Cardiac fibroblast (primary cell): ENCODE measurements around the gene TUNAR.

Experiments used
- DNase-seq, 2 donors: peaks; one replicate each; pipeline versions ENCODE4 v3.0.0 to v3.0.0-alpha.2; 2010; ENCODE audit warnings: low read depth in 2 of 2
- H3K4me3 ChIP-seq, 2 donors: replicated peaks in 1 of 2; 1 replicate in 1 of 2; 2 replicates in 1 of 2; pipeline ENCODE4 v1.5.1; 2011; ENCODE audit warnings: low read depth in 2 of 2, low read length in 2 of 2, mild to moderate bottlenecking in 2 of 2, moderate library complexity in 1 of 2
- CTCF ChIP-seq: IDR thresholded peaks from one replicate; pipeline ENCODE4 v1.5.1; 2011; ENCODE audit warnings: low read depth, mild to moderate bottlenecking, low read length, inconsistent platforms

TUNAR gene

GRCh38 chr14:95936041-95936440, 59.4 kb downstream of the TUNAR start:
- no peak overlapping the region for H3K4me3 ChIP-seq
- no peak for DNase-seq
- no peak for TF ChIP-seq CTCF

- DNase-seq: no peak
- no peak for TF ChIP-seq CTCF
- H3K4me3 ChIP-seq: no peak overlapping the region
Measured at GRCh38 chr14:95939335-95939734, 62.7 kb downstream of the TUNAR start.

GRCh38 chr14:95941897-95942296, 65.3 kb downstream of the TUNAR start:
- DNase-seq: no peak
- no peak for TF ChIP-seq CTCF
- no peak overlapping the region for H3K4me3 ChIP-seq

- H3K4me3 ChIP-seq: no peak overlapping the region
- TF ChIP-seq CTCF: no peak
- no peak for DNase-seq
Measured at GRCh38 chr14:95943699-95944098, 67.1 kb downstream of the TUNAR start.

GRCh38 chr14:95944462-95944861, 67.8 kb downstream of the TUNAR start:
- H3K4me3 ChIP-seq: no peak overlapping the region
- TF ChIP-seq CTCF: no peak
- DNase-seq: no peak

GRCh38 chr14:95946867-95947266, 70.2 kb downstream of the TUNAR start:
- H3K4me3 ChIP-seq: no peak overlapping the region
- no peak for DNase-seq
- TF ChIP-seq CTCF: no peak

- no peak overlapping the region for H3K4me3 ChIP-seq
- TF ChIP-seq CTCF: no peak
- DNase-seq: no peak
Measured at GRCh38 chr14:95948558-95948981, 71.9 kb downstream of the TUNAR start.
